SK-N-MC (cell line): Measurements from ENCODE around the gene NFATC3.

Source experiments
- DNase-seq: peaks from one replicate; pipeline ENCODE4 v3.0.0-alpha.2; 2011; ENCODE audit warnings: low read depth, low spot score
- H3K27ac ChIP-seq: fragments of 200-600 bp; sonication (generic); 2 replicates; pipeline ENCODE4 v1.5.1; 2016; ENCODE audit warnings: mixed run types
- H3K36me3 ChIP-seq: fragments of 200-600 bp; sonication (generic); 2 replicates; pipeline ENCODE4 v1.6.1; 2017; ENCODE audit warnings: antibody characterized with exemption, low read length, mixed read lengths; ENCODE audit not compliant: insufficient read depth
- H3K4me3 ChIP-seq: fragments of 200-600 bp; sonication (generic); 2 replicates; pipeline ENCODE4 v1.5.1; 2016
- H3K9ac ChIP-seq: fragments of 200-600 bp; sonication (generic); 2 replicates; pipeline ENCODE4 v1.8.0; 2017; ENCODE audit warnings: mixed run types, mixed read lengths; ENCODE audit not compliant: insufficient read length
- H3K9me3 ChIP-seq: fragments of 200-600 bp; sonication (generic); 2 replicates; pipeline ENCODE4 v1.6.1; 2017; ENCODE audit warnings: low read depth, mild to moderate bottlenecking, antibody characterized with exemption, low read length, moderate library complexity, mixed read lengths
- EZH2 ChIP-seq: fragments of 200-600 bp; sonication (generic); IDR thresholded peaks from one replicate; pipeline ENCODE4 v1.6.1; 2017; ENCODE audit warnings: antibody characterized with exemption
- FOXP2 ChIP-seq: optimal IDR thresholded peaks from 2 replicates; pipeline ENCODE3; 2011; ENCODE audit warnings: mild to moderate bottlenecking, moderate library complexity; ENCODE audit not compliant: insufficient read depth; ENCODE audit errors: extremely low read length, control extremely low read depth
- POLR2AphosphoS5 ChIP-seq: IDR thresholded peaks from 2 replicates; pipeline ENCODE4 v1.6.1; 2012; ENCODE audit warnings: mild to moderate bottlenecking, low read depth, low read length, borderline replicate concordance

NFATC3 gene

DNA sequence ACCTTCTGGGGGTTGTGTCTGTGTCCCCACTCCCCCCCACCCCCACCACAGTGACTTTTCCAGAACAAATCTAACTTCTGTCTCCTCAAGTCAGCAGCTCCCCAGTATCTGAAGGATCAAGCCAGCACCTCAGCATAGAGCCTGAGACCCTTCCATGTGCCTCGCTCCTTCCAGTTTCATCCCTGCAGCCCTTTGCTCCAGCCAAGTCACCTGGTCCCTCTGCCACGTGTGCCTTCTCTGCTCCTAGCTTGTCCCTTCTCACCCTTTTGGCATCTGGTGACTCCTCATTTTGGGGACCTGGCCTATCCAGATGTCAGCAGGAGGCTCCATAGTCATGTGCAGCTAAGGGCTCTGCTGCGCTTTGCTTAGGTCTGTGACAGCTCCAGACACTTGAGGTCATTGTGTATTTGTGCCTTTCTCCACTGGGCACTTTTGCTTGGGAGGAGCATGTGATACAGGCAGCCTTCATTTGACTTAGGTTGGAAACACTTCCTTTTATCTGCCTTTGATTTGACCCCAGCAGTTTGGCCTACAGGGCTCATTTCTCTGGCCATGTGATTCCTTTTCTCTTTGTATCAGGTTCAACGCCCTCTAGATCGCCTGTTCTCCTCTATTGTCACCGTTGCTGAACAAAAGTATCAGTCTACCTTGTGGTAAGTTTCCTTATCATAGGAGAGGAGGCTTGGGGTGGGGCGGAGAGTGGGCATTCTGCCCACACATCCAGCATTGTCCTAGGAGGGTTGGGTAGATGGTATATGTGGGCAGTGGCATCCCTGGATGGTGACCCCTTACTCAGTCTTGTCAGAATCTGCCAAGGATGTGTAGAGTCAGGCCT is 7.1 kb upstream of the NFATC3 start:
- Histone ChIP-seq H3K27ac (no peak overlapping the region), H3K9me3 (no peaks in the 10 kb centered on the region), H3K4me3 (no peak overlapping the region), H3K36me3 (no peaks in the 10 kb centered on the region; the same call in 1 of the 2 replicates), H3K9ac (no peak overlapping the region)
- no peak for DNase-seq
- TF ChIP-seq FOXP2 (no peak), EZH2 (no peak), POLR2AphosphoS5 (no peak)

DNA sequence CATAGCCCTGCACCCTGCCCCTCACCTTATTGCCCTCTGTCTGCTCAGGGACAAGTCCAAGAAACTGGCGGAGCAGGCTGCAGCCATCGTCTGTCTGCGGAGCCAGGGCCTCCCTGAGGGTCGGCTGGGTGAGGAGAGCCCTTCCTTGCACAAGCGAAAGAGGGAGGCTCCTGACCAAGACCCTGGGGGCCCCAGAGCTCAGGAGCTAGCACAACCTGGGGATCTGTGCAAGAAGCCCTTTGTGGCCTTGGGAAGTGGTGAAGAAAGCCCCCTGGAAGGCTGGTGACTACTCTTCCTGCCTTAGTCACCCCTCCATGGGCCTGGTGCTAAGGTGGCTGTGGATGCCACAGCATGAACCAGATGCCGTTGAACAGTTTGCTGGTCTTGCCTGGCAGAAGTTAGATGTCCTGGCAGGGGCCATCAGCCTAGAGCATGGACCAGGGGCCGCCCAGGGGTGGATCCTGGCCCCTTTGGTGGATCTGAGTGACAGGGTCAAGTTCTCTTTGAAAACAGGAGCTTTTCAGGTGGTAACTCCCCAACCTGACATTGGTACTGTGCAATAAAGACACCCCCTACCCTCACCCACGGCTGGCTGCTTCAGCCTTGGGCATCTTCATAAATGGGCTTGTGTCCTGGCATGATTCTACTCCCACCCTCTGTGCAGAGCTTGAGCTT is 6.3 kb upstream of the NFATC3 start:
- Histone ChIP-seq H3K4me3 (no peak overlapping the region), H3K27ac (no peak overlapping the region), H3K9me3 (no peaks in the 10 kb centered on the region), H3K9ac (no peak overlapping the region), H3K36me3 (no peaks in the 10 kb centered on the region; the same call in 1 of the 2 replicates)
- DNase-seq = no peak
- TF ChIP-seq POLR2AphosphoS5 (no peak), FOXP2 (no peak), EZH2 (no peak)

DNA sequence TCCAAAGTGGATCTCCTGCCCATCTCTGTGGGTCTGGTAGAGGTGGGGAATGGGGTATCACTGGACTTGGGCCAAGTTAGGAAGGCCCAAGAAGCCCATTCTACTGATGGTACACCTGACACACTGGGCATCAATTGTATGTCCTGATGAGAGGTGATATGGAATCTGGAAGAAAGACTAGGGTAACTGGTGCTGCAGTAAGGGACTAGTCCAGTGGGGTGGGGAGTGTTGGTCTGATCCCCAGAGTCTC is 5.9 kb upstream of the NFATC3 start:
- Histone ChIP-seq H3K9me3 (no peaks in the 10 kb centered on the region), H3K27ac (no peak overlapping the region), H3K9ac (no peak overlapping the region), H3K4me3 (no peak overlapping the region), H3K36me3 (no peaks in the 10 kb centered on the region; the same call in 1 of the 2 replicates)
- DNase-seq = no peak
- TF ChIP-seq POLR2AphosphoS5 (no peak), FOXP2 (no peak), EZH2 (no peak)

DNA sequence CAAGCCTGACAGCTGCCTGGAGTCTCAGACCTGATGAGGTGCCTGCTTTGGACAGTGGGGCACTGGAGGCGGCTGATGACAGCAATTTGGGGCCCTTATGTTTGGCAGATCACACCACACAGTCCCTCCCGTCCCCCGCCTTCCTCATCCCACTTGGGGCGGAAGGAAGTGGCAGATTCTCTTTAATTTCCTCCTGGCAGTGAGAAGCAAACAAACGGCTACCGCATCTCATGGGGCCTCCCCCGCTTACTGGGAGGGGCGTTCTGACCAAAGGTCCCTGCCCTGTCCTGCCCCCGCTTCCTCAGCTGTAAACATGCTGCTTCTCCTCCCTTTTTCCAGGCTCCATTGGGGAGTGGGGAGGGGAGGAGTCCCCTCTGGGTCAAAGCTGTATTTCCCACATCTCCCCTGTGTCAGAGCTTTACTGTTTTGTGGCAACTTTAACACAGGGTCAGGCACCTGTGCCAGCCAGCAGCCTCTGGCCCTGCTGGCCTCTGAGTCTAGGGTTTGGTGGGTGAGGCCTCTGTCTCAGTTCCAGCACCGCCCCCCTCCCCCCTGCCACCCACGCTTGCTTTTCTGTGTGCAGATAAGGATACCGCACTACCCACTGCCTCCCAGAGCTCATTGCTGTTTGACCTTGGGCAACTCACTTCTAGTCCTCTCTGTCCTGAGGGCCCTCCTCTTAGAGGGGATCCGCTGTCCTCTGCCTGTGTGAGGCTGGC is 5.4 kb upstream of the NFATC3 start:
- Histone ChIP-seq H3K9ac (no peak overlapping the region), H3K4me3 (no peak overlapping the region), H3K36me3 (no peaks in the 10 kb centered on the region; the same call in 1 of the 2 replicates), H3K9me3 (no peaks in the 10 kb centered on the region), H3K27ac (no peak overlapping the region)
- no peak for DNase-seq
- TF ChIP-seq POLR2AphosphoS5 (no peak), FOXP2 (no peak), EZH2 (no peak)

DNA sequence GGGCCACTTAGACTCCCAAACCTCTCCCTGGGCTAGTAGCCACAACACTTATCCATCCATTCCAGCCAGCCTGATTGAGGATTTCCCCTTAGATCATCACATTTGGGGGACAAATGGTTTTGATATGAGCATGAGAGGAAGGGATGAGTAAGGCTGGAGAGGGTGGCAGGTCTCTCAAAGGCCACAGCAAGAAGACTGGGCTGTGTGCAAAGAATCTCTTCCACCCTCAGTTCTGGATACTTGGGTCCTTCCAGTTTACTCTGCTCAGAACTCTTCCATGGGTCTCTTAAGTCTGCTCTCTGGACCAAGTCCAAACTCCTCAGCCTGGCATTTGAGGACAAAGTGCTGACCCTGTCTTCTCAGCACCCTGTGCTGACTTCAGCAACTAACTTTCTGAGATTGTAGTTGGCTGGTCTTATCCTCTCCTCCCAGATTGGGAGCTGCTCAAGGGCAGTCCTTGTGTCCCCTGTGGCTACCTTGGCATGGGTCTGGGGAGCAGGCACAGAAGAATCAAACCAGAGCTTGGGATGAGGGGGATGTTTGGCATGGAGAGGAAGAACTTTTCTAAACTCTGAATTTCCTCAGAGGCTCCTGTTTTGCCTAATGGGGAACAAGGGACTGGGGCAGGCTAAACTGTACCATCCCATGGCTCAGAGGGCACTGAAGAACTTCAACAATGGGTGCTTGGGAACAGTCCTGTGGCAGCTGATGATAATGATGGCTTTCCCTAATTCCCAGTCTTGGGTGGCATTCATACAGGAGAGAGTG is 3.1 kb upstream of the NFATC3 start:
- TF ChIP-seq POLR2AphosphoS5 (no peak), EZH2 (no peak), FOXP2 (no peak)
- Histone ChIP-seq H3K4me3 (no peak overlapping the region), H3K9me3 (no peaks in the 10 kb centered on the region), H3K36me3 (no peaks in the 10 kb centered on the region), H3K27ac (no peak overlapping the region), H3K9ac (no peak overlapping the region)
- DNase-seq = no peak

DNA sequence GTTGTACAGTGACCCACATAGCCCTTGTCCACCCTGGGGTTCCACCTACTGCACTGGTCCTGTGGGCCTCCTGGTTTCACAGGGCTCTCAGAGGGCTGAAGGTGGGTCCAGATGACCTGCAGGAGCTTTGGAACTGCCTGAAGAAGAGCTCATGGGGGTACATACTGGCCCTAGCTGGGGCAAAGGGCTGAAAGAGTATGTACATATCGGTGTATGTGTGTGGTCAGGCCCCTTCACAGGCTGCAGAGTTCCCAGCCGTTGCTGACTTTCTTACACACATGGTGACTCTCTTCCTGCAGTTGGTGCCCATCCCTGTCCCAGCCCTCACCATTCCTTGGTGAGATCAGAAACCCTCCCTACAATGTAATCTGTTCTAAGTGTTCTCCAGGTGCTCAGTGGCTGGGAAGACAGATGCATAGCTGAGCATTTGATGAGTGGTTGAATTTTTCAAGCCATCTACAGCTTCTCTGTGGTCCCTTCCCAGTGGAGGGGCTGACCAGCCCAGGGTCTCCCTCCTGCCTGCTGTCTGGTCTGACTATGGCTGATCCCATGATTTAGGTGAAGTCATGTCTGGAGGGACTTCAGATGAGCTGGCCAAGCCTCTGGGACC is 2.4 kb upstream of the NFATC3 start:
- H3K9ac ChIP-seq = no peak overlapping the region
- H3K36me3 ChIP-seq = no peaks in the 10 kb centered on the region
- no peaks in the 10 kb centered on the region for H3K9me3 ChIP-seq
- no peak for DNase-seq
- H3K4me3 ChIP-seq = no peak overlapping the region
- TF ChIP-seq POLR2AphosphoS5 (no peak), FOXP2 (no peak), EZH2 (no peak)
- no peak overlapping the region for H3K27ac ChIP-seq

DNA sequence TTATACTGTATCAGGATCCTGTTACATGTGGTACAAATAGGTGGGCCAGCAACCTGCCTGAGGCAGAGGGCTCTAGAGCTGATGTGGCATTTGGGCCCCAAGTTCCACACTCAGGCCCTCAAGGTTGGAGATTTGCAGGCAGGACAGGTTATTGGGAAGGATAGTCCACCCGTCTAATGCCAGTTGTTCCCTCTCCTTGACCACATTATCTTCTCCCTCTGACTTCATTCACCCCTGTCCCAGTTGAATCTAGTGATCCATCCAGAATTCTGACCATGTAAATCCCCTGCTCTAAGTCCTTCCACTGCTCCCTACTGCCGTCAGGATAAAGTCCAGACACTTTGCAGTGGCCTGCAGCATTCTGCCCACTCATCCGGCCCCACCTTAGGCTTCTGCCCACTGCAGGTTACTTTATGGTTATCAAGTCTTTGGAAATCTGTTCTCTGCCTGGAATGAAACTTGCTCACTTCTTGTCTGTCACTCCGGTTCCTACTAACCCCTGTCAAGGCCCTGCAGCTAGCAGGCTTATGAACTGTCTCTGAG is 1.9 kb upstream of the NFATC3 start:
- Histone ChIP-seq H3K9me3 (no peaks in the 10 kb centered on the region), H3K9ac (no peak overlapping the region), H3K27ac (no peak overlapping the region), H3K4me3 (no peak overlapping the region), H3K36me3 (no peaks in the 10 kb centered on the region)
- no peak for DNase-seq
- TF ChIP-seq FOXP2 = no peak
- TF ChIP-seq EZH2 = no peak
- no peak for TF ChIP-seq POLR2AphosphoS5
